Measurements from ENCODE around the gene ATR. TPM values are rescaled to one million over a fixed set of nuclear protein-coding genes. Genes with fewer than 3 reads are reported as not detected.

Gene ATR
- total and polyA plus RNA-seq, 11 donors = 5.4 to 17.0 (median 11.0) TPM

DNA sequence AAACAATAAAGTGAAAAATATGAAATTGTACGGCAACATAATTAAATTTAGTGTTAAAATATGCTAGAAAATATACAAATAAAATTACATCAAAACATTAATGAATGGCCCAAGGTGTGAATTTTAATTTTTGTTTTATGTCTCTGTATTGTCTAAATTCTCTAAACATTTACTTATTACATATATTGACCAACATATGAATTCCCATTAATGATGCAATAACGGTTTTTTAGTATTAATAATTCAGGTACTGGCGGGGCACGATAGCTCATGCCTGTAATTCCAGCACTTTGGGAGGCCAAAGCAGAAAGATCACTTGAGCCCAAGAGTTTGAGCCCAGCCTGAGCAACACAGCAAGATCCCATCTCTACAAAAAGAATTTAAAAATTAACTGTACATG is 110.1 kb downstream of the ATR start:
- WGBS, 4 donors = 95 to 97% (median 96%) methylated on average over 4 of the region's 4 CpGs
- DNase-seq (no peak), ATAC-seq (no peak)
- Histone ChIP-seq H3K27ac (no peak overlapping the region), H3K9me3 (peaks cover 0 to 6% (median under 1%) of the 10 kb centered on the region in 12 donors), H3K4me1 (no peaks in the 10 kb centered on the region), H3K36me3 (peaks cover 0 to 48% (median 29%) of the 10 kb centered on the region in 9 donors), H3K4me3 (no peak overlapping the region), H3K27me3 (no peaks in the 10 kb centered on the region)
- TF ChIP-seq, protein P1, sequence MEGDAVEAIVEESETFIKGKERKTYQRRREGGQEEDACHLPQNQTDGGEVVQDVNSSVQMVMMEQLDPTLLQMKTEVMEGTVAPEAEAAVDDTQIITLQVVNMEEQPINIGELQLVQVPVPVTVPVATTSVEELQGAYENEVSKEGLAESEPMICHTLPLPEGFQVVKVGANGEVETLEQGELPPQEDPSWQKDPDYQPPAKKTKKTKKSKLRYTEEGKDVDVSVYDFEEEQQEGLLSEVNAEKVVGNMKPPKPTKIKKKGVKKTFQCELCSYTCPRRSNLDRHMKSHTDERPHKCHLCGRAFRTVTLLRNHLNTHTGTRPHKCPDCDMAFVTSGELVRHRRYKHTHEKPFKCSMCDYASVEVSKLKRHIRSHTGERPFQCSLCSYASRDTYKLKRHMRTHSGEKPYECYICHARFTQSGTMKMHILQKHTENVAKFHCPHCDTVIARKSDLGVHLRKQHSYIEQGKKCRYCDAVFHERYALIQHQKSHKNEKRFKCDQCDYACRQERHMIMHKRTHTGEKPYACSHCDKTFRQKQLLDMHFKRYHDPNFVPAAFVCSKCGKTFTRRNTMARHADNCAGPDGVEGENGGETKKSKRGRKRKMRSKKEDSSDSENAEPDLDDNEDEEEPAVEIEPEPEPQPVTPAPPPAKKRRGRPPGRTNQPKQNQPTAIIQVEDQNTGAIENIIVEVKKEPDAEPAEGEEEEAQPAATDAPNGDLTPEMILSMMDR (IDR thresholded peaks at IDR 0.05) = no peak
- TF ChIP-seq POLR2A (IDR thresholded peaks at IDR 0.05) = no peak
- intact Hi-C loops (cut with DNase I) = no loop called here

DNA sequence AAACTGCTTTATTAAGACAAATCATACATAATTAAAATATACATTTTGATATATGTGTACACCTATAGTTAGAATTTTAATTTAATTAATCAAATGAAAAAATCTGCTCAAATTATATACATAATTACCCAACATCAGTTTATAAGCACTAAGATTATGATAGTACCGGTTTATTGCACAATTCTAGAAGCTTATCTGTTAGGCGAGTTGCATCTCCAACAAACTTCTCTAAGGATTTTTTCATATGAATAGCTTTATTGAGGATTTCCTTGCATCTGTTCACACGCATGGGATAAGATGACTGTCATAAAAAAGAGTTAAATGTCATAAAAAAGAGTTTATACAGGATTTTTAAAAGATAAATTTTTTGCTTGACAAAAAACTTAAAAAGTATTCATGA is 110.8 kb downstream of the ATR start:
- 91 to 97% (median 96%) methylated on average over 3 of the region's 3 CpGs for WGBS, 4 donors
- intact Hi-C loops (cut with DNase I) = no loop called here

DNA sequence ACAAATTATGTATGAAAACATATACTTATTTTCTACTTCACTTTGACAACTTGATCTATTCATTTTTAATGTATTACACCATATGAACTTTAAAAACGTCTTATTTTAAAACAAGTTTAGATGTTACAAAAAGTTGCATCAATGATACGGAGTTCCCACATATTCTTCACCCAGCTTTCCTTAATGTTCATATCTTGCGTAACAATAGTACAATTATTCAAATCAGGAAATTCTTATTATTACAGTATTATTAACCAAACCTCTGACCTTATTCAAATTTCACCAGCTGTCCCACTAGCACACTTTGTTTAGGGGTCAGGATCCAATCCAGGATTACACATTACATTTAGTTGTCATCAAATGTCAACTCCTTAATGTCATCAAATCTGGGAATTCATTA is 117.8 kb downstream of the ATR start:
- peaks cover 0 to 89% (median 66%) of the 10 kb centered on the region in 9 donors for H3K36me3 ChIP-seq
- H3K27ac ChIP-seq = no peak overlapping the region
- intact Hi-C loops (cut with DNase I) = no loop called here
- H3K27me3 ChIP-seq = no peaks in the 10 kb centered on the region
- H3K4me3 ChIP-seq = no peak overlapping the region
- WGBS, 4 donors = 93 to 96% (median 94%) methylated on average over 3 of the region's 3 CpGs
- ATAC-seq = no peak
- H3K4me1 ChIP-seq = no peaks in the 10 kb centered on the region
- no peak for TF ChIP-seq POLR2A (IDR thresholded peaks at IDR 0.05)
- TF ChIP-seq, protein P1 (IDR thresholded peaks at IDR 0.05) = no peak
- H3K9me3 ChIP-seq = no peaks in the 10 kb centered on the region
- no peak for DNase-seq

More for the DNA sequence above, 110.8 kb downstream of the ATR start:
- no peak for TF ChIP-seq POLR2A (IDR thresholded peaks at IDR 0.05)
- TF ChIP-seq, protein P1 (IDR thresholded peaks at IDR 0.05) = no peak
- Histone ChIP-seq H3K36me3 (peaks cover 0 to 54% (median 30%) of the 10 kb centered on the region in 9 donors), H3K9me3 (no peaks in the 10 kb centered on the region), H3K27ac (no peak overlapping the region), H3K4me3 (no peak overlapping the region), H3K4me1 (no peaks in the 10 kb centered on the region), H3K27me3 (no peaks in the 10 kb centered on the region)
- ATAC-seq (no peak), DNase-seq (no peak)

DNA sequence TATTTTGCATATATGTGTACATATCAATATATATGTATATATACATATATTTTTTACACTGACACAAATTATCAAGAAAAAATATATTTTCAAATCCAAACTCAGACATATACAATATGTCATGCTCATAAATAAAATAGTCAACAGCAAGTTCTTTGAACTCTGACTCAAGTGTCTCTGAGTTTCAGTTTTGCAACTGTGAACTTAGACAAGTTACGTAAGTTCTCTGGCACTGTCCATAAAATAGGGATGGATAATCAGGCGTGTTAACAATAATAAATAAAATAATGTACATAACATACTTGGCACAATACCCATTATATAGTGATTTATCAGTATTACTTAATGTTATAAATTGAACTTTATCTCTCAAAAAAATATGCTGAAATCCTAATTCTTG is 118.6 kb downstream of the ATR start:
- no peak overlapping the region for H3K27ac ChIP-seq
- intact Hi-C loops (cut with DNase I) = no loop called here
- TF ChIP-seq, protein P1 (IDR thresholded peaks at IDR 0.05) = no peak
- no peak for TF ChIP-seq POLR2A (IDR thresholded peaks at IDR 0.05)
- H3K27me3 ChIP-seq = no peaks in the 10 kb centered on the region
- H3K36me3 ChIP-seq = peaks cover 0 to 86% (median 58%) of the 10 kb centered on the region in 9 donors
- WGBS, 4 donors = 93 to 97% (median 95%) methylated on average over 2 of the region's 2 CpGs
- ATAC-seq (no peak), DNase-seq (no peak)
- H3K9me3 ChIP-seq = no peaks in the 10 kb centered on the region
- no peak overlapping the region for H3K4me3 ChIP-seq
- H3K4me1 ChIP-seq = no peaks in the 10 kb centered on the region

Measured in heart left ventricle (tissue), 16 donors.